ENCODE measurements around the gene CHCHD3.
"Not testable (repeated sequence)": the region's sequence is repeated elsewhere in the genome, so short reads cannot be mapped to it uniquely, and the experiment has no call there.

CHCHD3 gene

DNA sequence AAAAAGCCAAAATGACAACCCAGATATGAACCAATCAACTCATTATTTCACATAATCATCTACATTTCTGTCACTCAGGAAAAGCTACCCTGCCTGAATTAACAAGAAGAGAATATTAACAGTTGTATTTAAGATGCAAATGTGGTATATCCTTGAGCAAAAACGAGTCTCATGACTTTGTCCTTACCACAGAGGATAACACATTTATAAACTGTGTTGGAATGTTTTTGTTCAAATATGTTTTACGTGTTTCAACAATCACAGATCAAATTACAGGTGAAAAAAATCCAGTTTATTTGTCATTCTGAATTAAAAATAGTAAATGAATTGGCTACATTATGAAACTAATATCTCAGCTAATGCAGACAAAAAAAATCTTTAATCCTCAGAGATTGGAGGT is 34.6 kb downstream of the CHCHD3 start:
- Mint-ChIP-seq H3K27ac (no peak overlapping the region), H3K27me3 (no peaks in the 10 kb centered on the region), H3K9me3 (no peaks in the 10 kb centered on the region), H3K4me1 (peaks cover 18 to 26% of the 10 kb centered on the region in 2 donors), H3K36me3 (peaks cover 9 to 35% of the 10 kb centered on the region in 2 donors), H3K4me3 (no peak overlapping the region)
- DNase-seq (no peak), ATAC-seq (replicated peaks) (no peak)

DNA sequence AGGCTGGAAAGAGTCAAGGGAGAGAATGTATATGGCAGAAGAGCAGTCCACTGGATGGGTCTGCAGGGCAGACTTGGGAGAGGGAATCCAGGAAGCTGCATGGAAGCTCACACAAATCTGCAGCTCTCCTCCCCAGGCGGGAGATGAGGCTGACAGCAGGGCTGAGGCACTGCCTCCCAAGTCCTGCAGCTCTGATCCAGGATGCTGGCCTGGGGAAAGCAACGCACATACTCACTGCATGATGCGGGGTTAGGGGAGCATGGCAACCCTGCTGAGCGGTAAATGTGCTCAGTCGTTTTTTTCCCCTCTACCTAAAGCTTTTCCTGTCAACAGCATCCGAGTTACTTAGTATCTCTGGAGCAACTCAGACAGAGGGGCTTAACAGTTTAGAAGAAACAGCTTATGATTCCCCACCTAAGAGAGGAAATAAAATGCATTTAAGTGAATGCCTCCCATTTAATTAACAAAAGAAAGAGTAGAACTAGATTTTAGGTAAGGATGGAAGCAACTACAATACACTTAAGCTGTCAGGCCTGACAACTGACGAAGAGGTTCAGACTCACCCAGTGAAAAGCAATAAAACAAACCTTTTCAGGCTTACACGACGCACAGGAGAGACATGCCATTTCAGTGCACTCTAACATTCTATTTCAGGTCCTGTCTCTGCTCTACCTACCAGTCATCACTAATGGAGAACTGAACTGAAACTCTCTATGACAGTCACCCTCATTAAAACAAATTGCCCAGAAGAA is 37.0 kb downstream of the CHCHD3 start:
- Mint-ChIP-seq H3K4me1 (peaks cover 17 to 19% of the 10 kb centered on the region in 2 donors), H3K27me3 (no peaks in the 10 kb centered on the region), H3K27ac (no peak overlapping the region), H3K9me3 (no peaks in the 10 kb centered on the region), H3K36me3 (peaks cover 15 to 46% of the 10 kb centered on the region in 2 donors), H3K4me3 (no peak overlapping the region)
- no peak for ATAC-seq (replicated peaks)
- no peak for DNase-seq

- H3K9me3 Mint-ChIP-seq: no peaks in the 10 kb centered on the region
- H3K4me3 Mint-ChIP-seq: no peak overlapping the region
- DNase-seq: no peak
- peaks cover 11 to 27% of the 10 kb centered on the region in 2 donors for H3K36me3 Mint-ChIP-seq
- no peak overlapping the region for H3K27ac Mint-ChIP-seq
- no peaks in the 10 kb centered on the region for H3K27me3 Mint-ChIP-seq
- peaks cover 8 to 14% of the 10 kb centered on the region in 2 donors for H3K4me1 Mint-ChIP-seq
- ATAC-seq (replicated peaks): no peak
These were observed 41.2 kb downstream of the CHCHD3 start for GRCh38 chr7:133040674-133041073.

- H3K4me1 Mint-ChIP-seq: peaks cover 11 to 19% of the 10 kb centered on the region in 2 donors
- H3K4me3 Mint-ChIP-seq: no peak overlapping the region
- H3K36me3 Mint-ChIP-seq: peaks cover 14 to 27% of the 10 kb centered on the region in 2 donors
- DNase-seq: no peak
- H3K27ac Mint-ChIP-seq: no peak overlapping the region
- ATAC-seq (replicated peaks): no peak
- H3K9me3 Mint-ChIP-seq: peaks cover 3 to 4% of the 10 kb centered on the region in 2 donors
- H3K27me3 Mint-ChIP-seq: no peaks in the 10 kb centered on the region
These were observed 41.7 kb downstream of the CHCHD3 start for GRCh38 chr7:133040178-133040577.

GRCh38 chr7:133039614-133040013 is 42.3 kb downstream of the CHCHD3 start:
- Mint-ChIP-seq H3K9me3 (peaks cover 6 to 7% of the 10 kb centered on the region in 2 donors), H3K4me1 (peaks cover 16 to 20% of the 10 kb centered on the region in 2 donors), H3K27me3 (no peaks in the 10 kb centered on the region), H3K4me3 (no peak overlapping the region), H3K36me3 (peaks cover 17 to 25% of the 10 kb centered on the region in 2 donors), H3K27ac (no peak overlapping the region)
- ATAC-seq (replicated peaks): no peak
- DNase-seq: no peak

DNA sequence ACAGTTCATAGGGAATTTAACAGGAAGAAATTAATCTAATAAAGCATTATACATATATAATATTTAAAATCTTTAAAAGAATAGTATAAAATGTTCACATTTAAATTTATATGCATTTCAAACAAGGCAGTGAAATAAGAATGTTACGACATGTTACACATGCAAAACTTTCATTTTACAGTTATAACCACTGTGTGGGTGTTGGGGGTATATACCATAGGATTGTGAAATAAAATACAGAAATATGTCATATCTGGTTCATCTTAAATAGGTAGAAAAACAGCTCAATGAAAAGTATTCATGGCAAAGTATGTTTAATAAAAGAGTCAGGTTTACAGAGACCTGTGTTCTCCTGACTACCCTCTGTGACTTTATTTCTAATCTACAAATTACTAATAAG is 45.6 kb downstream of the CHCHD3 start:
- Mint-ChIP-seq H3K4me1 (peaks cover 13 to 17% of the 10 kb centered on the region in 2 donors), H3K27me3 (no peaks in the 10 kb centered on the region), H3K9me3 (peaks cover 6 to 7% of the 10 kb centered on the region in 2 donors), H3K4me3 (no peak overlapping the region), H3K27ac (no peak overlapping the region), H3K36me3 (peaks cover 14 to 21% of the 10 kb centered on the region in 2 donors)
- ATAC-seq (replicated peaks) (no peak), DNase-seq (no peak)

GRCh38 chr7:133035240-133035639 is 46.6 kb downstream of the CHCHD3 start:
- peak overlapping the region; percentile 84 for H3K27ac Mint-ChIP-seq
- peak; percentile 94 to 95 for ATAC-seq (replicated peaks)
- H3K27me3 Mint-ChIP-seq: not testable (repeated sequence)

DNA sequence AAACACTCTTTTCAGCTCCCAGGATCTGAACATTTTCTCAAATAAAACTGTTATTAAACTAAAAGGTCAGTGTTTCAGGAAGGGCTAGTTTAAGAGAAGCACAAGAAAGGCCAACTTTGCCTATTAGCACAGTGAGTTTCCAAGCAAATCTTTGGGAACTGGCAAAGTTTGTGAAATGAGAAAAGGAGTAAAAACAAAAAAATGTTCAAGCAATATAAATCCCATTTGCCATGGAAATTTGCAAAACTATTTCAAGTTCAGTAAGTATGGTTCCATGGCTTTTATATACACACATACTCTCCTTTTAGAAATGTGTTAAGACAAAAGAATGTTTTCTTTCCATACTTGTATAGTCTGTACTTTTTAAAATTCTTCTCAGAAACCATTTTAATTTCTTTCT is 51.5 kb downstream of the CHCHD3 start:
- ATAC-seq (replicated peaks) (no peak), DNase-seq (no peak)
- H3K27me3 Mint-ChIP-seq: no peaks in the 10 kb centered on the region
- H3K4me1 Mint-ChIP-seq: peaks cover 10 to 17% of the 10 kb centered on the region in 2 donors
- peaks cover 5 to 7% of the 10 kb centered on the region in 2 donors for H3K9me3 Mint-ChIP-seq
- no peak overlapping the region for H3K4me3 Mint-ChIP-seq
- peaks cover 11 to 18% of the 10 kb centered on the region in 2 donors for H3K36me3 Mint-ChIP-seq
- H3K27ac Mint-ChIP-seq: no peak overlapping the region

More at GRCh38 chr7:133035240-133035639, 46.6 kb downstream of the CHCHD3 start:
- Mint-ChIP-seq H3K4me1 (peaks cover 9 to 12% of the 10 kb centered on the region in 2 donors), H3K36me3 (peaks cover 10 to 16% of the 10 kb centered on the region in 2 donors), H3K4me3 (peak overlapping the region in 1 of 2 donors; percentile 36)
- not testable (repeated sequence) for H3K9me3 Mint-ChIP-seq
- DNase-seq: peak; percentile 46

GRCh38 chr7:133029463-133029862 is 52.4 kb downstream of the CHCHD3 start:
- Mint-ChIP-seq H3K36me3 (peaks cover 6 to 14% of the 10 kb centered on the region in 2 donors), H3K4me1 (peaks cover 6 to 9% of the 10 kb centered on the region in 2 donors), H3K4me3 (no peak overlapping the region), H3K9me3 (peaks cover 0 to 3% of the 10 kb centered on the region in 2 donors), H3K27ac (no peak overlapping the region), H3K27me3 (no peaks in the 10 kb centered on the region)
- DNase-seq: no peak
- no peak for ATAC-seq (replicated peaks)

DNA sequence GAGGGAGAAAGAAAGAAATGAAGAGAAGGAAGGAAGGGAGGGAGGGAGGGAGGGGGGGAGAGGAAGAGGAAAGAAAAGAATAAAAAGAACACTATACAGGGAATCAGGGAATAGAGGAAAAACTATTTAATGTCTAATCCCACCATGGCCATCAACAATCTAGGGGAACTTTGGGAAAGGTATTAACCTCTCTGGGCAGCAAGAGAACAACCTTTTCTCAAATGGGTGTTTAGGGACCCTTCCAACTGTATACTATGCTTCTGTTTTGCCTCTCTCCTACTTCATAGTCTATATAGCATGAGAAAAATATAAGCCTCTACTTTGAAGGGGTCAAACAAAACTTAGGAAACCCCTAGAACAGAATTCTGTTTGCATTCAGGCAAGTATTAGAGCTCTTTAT is 54.5 kb downstream of the CHCHD3 start:
- H3K9me3 Mint-ChIP-seq: peaks cover 0 to 3% of the 10 kb centered on the region in 2 donors
- peaks cover 8 to 16% of the 10 kb centered on the region in 2 donors for H3K36me3 Mint-ChIP-seq
- ATAC-seq (replicated peaks) (no peak), DNase-seq (no peak)
- peaks cover 4 to 9% of the 10 kb centered on the region in 2 donors for H3K4me1 Mint-ChIP-seq
- no peaks in the 10 kb centered on the region for H3K27me3 Mint-ChIP-seq
- no peak overlapping the region for H3K4me3 Mint-ChIP-seq
- no peak overlapping the region for H3K27ac Mint-ChIP-seq

DNA sequence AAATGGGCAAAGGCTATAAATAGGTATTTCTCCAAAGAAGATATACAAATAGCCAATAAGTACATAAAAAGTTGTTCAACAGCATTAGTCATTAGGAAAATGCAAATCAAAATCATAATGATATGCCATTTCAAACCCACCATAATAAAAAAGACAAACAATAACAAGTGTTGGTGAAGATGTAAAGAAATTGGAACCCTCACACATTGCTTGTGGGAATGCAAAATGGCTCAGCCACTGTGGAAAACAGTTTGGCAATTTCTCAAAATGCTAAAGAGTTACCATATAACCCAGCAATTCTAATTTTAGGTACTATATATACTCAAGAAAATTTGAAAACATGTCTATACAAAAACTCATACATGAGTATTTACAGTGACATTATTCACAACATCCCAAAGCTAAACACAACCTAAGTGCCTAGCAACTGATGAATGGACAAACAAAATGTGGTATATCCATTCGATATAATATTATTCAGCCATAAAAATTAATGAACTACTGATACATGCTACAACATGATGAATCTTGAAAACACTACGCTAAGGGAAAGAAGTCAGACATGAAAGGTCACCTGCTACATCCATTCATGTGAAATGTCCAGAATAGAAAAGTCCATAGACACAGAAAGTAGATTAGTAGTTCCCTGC is 55.6 kb downstream of the CHCHD3 start:
- no peak overlapping the region for H3K4me3 Mint-ChIP-seq
- H3K9me3 Mint-ChIP-seq: peaks cover 0 to 3% of the 10 kb centered on the region in 2 donors
- no peak overlapping the region for H3K27ac Mint-ChIP-seq
- H3K27me3 Mint-ChIP-seq: no peaks in the 10 kb centered on the region
- ATAC-seq (replicated peaks) (no peak), DNase-seq (no peak)
- H3K4me1 Mint-ChIP-seq: peaks cover 4 to 9% of the 10 kb centered on the region in 2 donors
- peaks cover 7 to 18% of the 10 kb centered on the region in 2 donors for H3K36me3 Mint-ChIP-seq

- Mint-ChIP-seq H3K4me1 (peaks cover 4 to 9% of the 10 kb centered on the region in 2 donors), H3K36me3 (peaks cover 7 to 25% of the 10 kb centered on the region in 2 donors), H3K27ac (no peak overlapping the region), H3K9me3 (peaks cover 0 to 3% of the 10 kb centered on the region in 2 donors), H3K27me3 (no peaks in the 10 kb centered on the region), H3K4me3 (no peak overlapping the region)
- DNase-seq (no peak), ATAC-seq (replicated peaks) (no peak)
These were observed 56.8 kb downstream of the CHCHD3 start for GRCh38 chr7:133025056-133025455.

DNA sequence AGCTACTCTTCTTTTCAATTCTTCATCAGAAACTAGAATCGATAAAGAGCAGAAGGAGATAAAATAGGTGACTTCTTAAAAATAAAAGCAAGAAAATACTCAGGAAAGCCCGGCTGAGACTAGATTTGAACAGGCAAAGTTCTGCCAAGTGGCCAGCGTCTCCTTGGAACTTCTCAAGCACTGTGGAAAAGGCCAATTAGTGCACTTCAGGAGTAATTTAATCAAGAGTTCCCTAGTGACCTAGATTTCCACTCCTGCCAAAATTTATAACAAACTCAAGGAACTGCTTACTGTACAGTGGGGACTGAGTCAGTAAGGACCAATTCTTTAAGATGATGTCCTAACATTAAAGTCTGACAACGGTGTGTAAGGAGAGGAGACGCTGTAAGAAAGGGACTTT is 57.3 kb downstream of the CHCHD3 start:
- peaks cover 0 to 2% of the 10 kb centered on the region in 2 donors for H3K9me3 Mint-ChIP-seq
- H3K36me3 Mint-ChIP-seq: peaks cover 8 to 27% of the 10 kb centered on the region in 2 donors
- DNase-seq (no peak), ATAC-seq (replicated peaks) (no peak)
- H3K4me3 Mint-ChIP-seq: no peak overlapping the region
- peaks cover 4% of the 10 kb centered on the region in 2 donors for H3K4me1 Mint-ChIP-seq
- H3K27ac Mint-ChIP-seq: no peak overlapping the region
- H3K27me3 Mint-ChIP-seq: no peaks in the 10 kb centered on the region

DNA sequence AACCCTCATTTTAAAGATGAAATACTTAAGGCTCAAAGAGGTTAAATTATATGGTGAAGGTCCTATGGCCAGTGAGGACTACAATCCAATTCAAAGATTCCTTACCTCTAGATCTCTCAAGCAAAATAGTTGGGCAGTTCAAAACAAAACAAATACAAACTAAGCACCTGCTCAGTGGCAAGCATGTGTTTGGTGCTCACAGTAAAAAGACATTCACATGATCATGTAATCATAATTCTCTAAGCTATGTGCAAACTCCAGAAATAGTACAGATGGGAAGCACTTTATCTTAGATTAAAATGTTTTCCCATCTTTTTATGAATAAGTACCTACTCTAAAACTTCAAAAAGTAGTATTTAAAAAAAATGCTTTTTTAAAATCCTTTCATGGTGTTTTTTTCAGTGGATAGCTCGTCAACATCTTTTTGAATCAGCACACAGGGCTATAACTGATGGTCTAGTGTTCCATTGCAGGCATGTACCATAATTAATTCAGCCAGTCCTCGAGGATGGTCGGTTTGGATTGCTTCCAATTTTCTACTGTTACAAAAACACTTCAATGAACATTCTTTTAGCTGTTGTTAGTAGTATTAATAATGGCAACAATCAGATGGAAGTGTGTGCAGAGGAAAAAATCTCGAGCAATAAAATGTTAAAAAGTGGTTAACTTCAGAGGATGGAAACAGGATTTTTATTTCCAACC is 58.4 kb downstream of the CHCHD3 start:
- H3K4me3 Mint-ChIP-seq: no peak overlapping the region
- no peak for ATAC-seq (replicated peaks)
- no peak overlapping the region for H3K27ac Mint-ChIP-seq
- H3K27me3 Mint-ChIP-seq: no peaks in the 10 kb centered on the region
- DNase-seq: no peak
- peaks cover 0 to 2% of the 10 kb centered on the region in 2 donors for H3K9me3 Mint-ChIP-seq
- H3K4me1 Mint-ChIP-seq: no peaks in the 10 kb centered on the region
- H3K36me3 Mint-ChIP-seq: peaks cover 7 to 24% of the 10 kb centered on the region in 2 donors

Measured in stimulated activated naive B cell treated with anti-CD40 and anti-IgM and Interleukin-4, amounts not matched to agents 10 μg/mL and 1 μg/mL and 100 μg/mL, for 72 hours (primary cell).